Measurements from ENCODE around the gene PREX1.

PREX1 gene

GRCh38 chr20:48683467-48684175, 144.2 kb downstream of the PREX1 start:
- H3K36me3 ChIP-seq = peaks cover 0 to 98% (median 33%) of the 10 kb centered on the region in 11 experiments; a peak in 14 of 22 replicates
- H4K20me1 ChIP-seq = peaks cover 0 to 100% (median 0%) of the 10 kb centered on the region in 11 experiments; a peak in 9 of 22 replicates
- peaks cover 62 to 76% (median 67%) of the 10 kb centered on the region in 10 experiments for H3K4me1 ChIP-seq
- H3K4me2 ChIP-seq = peak overlapping the region; percentile 73 to 89 (median 83)
- no peaks in the 10 kb centered on the region for H3K27me3 ChIP-seq
- H3K9me3 ChIP-seq (replicated peaks in 1 of 11) = no peaks in the 10 kb centered on the region
- no peak overlapping the region for H3K4me3 ChIP-seq
- H3K27ac ChIP-seq = peak overlapping the region in 2 of 11 experiments; percentile 24; a peak in 3 of 22 replicates
- H3K9ac ChIP-seq = peak overlapping the region in 4 of 11 experiments; percentile 9 to 49 (median 26); a peak in 5 of 22 replicates
- TF ChIP-seq Cebpa-rat (IDR thresholded peaks at IDR 0.05) = no peak

- Histone ChIP-seq H4K20me1 (peaks cover 0 to 100% (median 0%) of the 10 kb centered on the region in 11 experiments; a peak in 9 of 22 replicates), H3K4me2 (peak overlapping the region; percentile 73 to 89 (median 83)), H3K27me3 (no peaks in the 10 kb centered on the region), H3K9me3 (replicated peaks in 1 of 11) (no peaks in the 10 kb centered on the region), H3K4me1 (peaks cover 58 to 76% (median 71%) of the 10 kb centered on the region in 10 experiments), H3K4me3 (no peak overlapping the region), H3K36me3 (peaks cover 0 to 98% (median 33%) of the 10 kb centered on the region in 11 experiments; a peak in 14 of 22 replicates), H3K27ac (peak overlapping the region in 5 of 11 experiments; percentile 1 to 55 (median 24); a peak in 5 of 22 replicates), H3K9ac (peak overlapping the region in 9 of 11 experiments; percentile 9 to 49 (median 29); a peak in 12 of 22 replicates)
- TF ChIP-seq Cebpa-rat (IDR thresholded peaks at IDR 0.05) = no peak
These were observed 145.1 kb downstream of the PREX1 start for GRCh38 chr20:48682529-48683363.

DNA sequence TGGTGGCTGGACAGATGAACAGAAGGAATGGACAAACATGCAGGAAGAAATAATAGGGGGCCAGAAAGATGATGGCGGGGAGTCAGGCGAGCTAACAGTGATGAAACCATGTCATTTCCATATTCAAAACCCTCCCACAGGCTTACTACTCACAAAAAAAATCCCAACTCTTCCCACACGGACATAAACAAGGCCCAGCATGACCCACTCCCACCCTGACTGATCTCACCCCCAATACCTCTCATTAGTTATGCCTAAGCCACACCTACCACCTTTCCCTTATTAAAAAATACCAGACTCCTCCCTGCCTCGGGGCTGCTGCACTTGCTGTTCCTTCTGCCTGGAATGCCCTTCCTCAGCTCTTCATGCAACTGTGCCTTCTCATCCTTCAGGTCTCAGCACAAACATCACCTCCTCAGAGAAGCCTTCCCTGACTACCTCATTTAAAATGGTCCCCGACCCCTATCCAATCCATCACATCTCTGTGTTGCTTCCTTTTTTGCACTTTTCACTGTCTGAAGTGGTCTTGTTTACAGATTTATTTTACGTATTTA, 145.8 kb downstream of the PREX1 start:
- H3K4me3 ChIP-seq = no peak overlapping the region
- no peaks in the 10 kb centered on the region for H3K27me3 ChIP-seq
- H3K27ac ChIP-seq = no peak overlapping the region; a peak in 1 of 22 replicates
- H3K9me3 ChIP-seq (replicated peaks in 1 of 11) = no peaks in the 10 kb centered on the region
- TF ChIP-seq Cebpa-rat (IDR thresholded peaks at IDR 0.05) = no peak
- peak overlapping the region in 5 of 11 experiments; percentile 9 to 47 (median 29); a peak in 4 of 22 replicates for H3K9ac ChIP-seq
- H3K36me3 ChIP-seq = peaks cover 0 to 98% (median 34%) of the 10 kb centered on the region in 11 experiments; a peak in 14 of 22 replicates
- peaks cover 50 to 76% (median 71%) of the 10 kb centered on the region in 10 experiments for H3K4me1 ChIP-seq
- peak overlapping the region; percentile 73 to 89 (median 83); a peak in 20 of 22 replicates for H3K4me2 ChIP-seq
- H4K20me1 ChIP-seq = peaks cover 0 to 100% (median 0%) of the 10 kb centered on the region in 11 experiments; a peak in 9 of 22 replicates

DNA sequence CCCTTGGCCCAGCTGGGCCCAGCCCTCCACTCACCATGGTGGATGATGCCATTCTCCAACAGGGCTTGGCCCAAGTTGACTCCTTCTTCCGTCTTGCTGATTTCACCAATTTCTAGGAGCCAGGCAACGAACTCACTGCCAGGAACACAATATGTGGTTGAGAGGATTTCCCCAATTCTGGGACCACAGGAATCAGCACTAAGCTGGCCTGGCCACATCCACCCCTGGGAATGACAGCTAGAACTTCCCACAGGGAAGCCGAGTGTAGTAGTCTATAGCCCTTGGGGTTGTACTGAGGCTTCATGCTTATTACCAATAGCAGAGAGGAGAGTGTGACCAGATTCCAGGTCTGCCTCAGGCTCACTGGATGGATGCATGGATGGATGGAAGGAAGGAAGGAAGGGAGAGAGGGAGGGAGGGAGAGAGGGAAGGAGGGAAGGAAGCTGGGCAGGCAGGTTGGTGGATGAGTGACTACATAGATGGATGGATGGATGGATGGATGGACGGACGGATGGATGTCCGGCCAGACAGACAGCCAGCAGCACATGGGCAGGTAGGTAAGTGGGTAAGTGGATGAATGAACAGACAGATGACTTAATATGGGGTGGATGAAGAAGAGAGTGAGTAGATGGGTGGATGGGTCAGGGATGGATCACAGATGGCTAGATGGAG, 146.5 kb downstream of the PREX1 start:
- Histone ChIP-seq H3K4me3 (no peak overlapping the region), H3K36me3 (peaks cover 0 to 98% (median 40%) of the 10 kb centered on the region in 11 experiments; a peak in 14 of 22 replicates), H4K20me1 (peaks cover 0 to 100% (median 0%) of the 10 kb centered on the region in 11 experiments; a peak in 6 of 22 replicates), H3K4me1 (peaks cover 44 to 76% (median 69%) of the 10 kb centered on the region in 10 experiments), H3K9me3 (replicated peaks in 1 of 11) (no peaks in the 10 kb centered on the region), H3K27ac (no peak overlapping the region), H3K4me2 (peak overlapping the region in 3 of 11 experiments; percentile 75 to 89 (median 88); a peak in 1 of 22 replicates), H3K9ac (no peak overlapping the region), H3K27me3 (no peaks in the 10 kb centered on the region)
- TF ChIP-seq Cebpa-rat (IDR thresholded peaks at IDR 0.05) = no peak

- H3K4me2 ChIP-seq = no peak overlapping the region
- TF ChIP-seq Cebpa-rat (IDR thresholded peaks at IDR 0.05) = no peak
- H3K27ac ChIP-seq = 0 out of 22 replicates have a peak overlapping the region, but pooled peaks of 1 of the 11 experiments have one; percentile 24
- H3K4me1 ChIP-seq = peaks cover 37 to 73% (median 66%) of the 10 kb centered on the region in 10 experiments
- no peaks in the 10 kb centered on the region for H3K9me3 ChIP-seq (replicated peaks in 1 of 11)
- H4K20me1 ChIP-seq = peaks cover 0 to 100% (median 0%) of the 10 kb centered on the region in 11 experiments; a peak in 6 of 22 replicates
- no peaks in the 10 kb centered on the region for H3K27me3 ChIP-seq
- H3K9ac ChIP-seq = no peak overlapping the region
- H3K4me3 ChIP-seq = no peak overlapping the region
- peaks cover 0 to 98% (median 47%) of the 10 kb centered on the region in 11 experiments; a peak in 14 of 22 replicates for H3K36me3 ChIP-seq
These were observed 147.1 kb downstream of the PREX1 start for GRCh38 chr20:48680650-48681049.

DNA sequence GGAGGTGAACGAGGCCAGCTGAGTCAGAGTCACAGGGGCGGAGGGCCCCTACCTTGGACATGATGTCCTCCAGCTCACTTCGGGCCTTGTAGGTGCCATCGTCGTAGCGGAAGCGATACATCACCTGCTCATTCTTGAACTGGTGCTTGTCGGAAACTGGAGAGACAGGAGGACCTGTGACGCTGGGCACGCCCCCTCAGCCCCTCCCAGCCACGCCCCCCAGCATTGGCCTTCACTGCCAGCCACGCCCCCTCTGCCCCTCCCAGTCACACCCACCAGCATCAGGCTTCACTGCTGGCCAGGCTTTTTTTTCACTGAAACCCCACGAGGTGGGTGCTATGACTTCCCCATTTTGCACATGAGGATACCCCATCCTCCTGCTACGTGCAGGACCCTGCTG, 148.2 kb downstream of the PREX1 start:
- H3K9ac ChIP-seq = no peak overlapping the region
- H3K4me2 ChIP-seq = peak overlapping the region in 2 of 11 experiments; percentile 14 to 17; a peak in 1 of 22 replicates
- H3K27me3 ChIP-seq = no peaks in the 10 kb centered on the region
- no peak overlapping the region for H3K4me3 ChIP-seq
- no peak for TF ChIP-seq Cebpa-rat (IDR thresholded peaks at IDR 0.05)
- H3K9me3 ChIP-seq (replicated peaks in 1 of 11) = no peaks in the 10 kb centered on the region
- peaks cover 0 to 98% (median 57%) of the 10 kb centered on the region in 11 experiments; a peak in 14 of 22 replicates for H3K36me3 ChIP-seq
- H3K4me1 ChIP-seq = peaks cover 26 to 62% (median 56%) of the 10 kb centered on the region in 10 experiments
- peaks cover 0 to 100% (median 0%) of the 10 kb centered on the region in 11 experiments; a peak in 6 of 22 replicates for H4K20me1 ChIP-seq
- peak overlapping the region in 1 of 11 experiments; percentile 24; a peak in 1 of 22 replicates for H3K27ac ChIP-seq

GRCh38 chr20:48679011-48679410, 148.8 kb downstream of the PREX1 start:
- no peak overlapping the region for H3K4me2 ChIP-seq

More at GRCh38 chr20:48679011-48679410, 148.8 kb downstream of the PREX1 start:
- Histone ChIP-seq H3K4me3 (no peak overlapping the region), H3K9ac (no peak overlapping the region), H3K9me3 (replicated peaks in 1 of 11) (no peaks in the 10 kb centered on the region), H3K27ac (no peak overlapping the region), H4K20me1 (peaks cover 0 to 100% (median 0%) of the 10 kb centered on the region in 11 experiments; a peak in 6 of 22 replicates), H3K27me3 (no peaks in the 10 kb centered on the region), H3K36me3 (peaks cover 0 to 98% (median 57%) of the 10 kb centered on the region in 11 experiments; a peak in 14 of 22 replicates), H3K4me1 (peaks cover 20 to 56% (median 50%) of the 10 kb centered on the region in 10 experiments)
- TF ChIP-seq Cebpa-rat (IDR thresholded peaks at IDR 0.05) = no peak
